C1 segment of cervical spinal cord (tissue), 14 donors: ENCODE data around the gene KRTAP19-2.
"Not testable (repeated sequence)": the region's sequence is repeated elsewhere in the genome, so short reads cannot be mapped to it uniquely, and the experiment has no call there.

Experiments
- DNase-seq, 14 donors: peaks; one replicate each; lab custom pipeline; 2025; lab: John Stamatoyannopoulos, UW

Gene KRTAP19-2, protein sequence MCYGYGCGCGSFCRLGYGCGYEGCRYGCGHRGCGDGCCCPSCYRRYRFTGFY

GRCh38 chr21:30487336-30487735 lies at the start of gene KRTAP19-2:
Gene KRTAP19-2 (minus strand): TSS chr21:30487436. CDS start chr21:30487348, 88 bp downstream.
- no peak for DNase-seq

GRCh38 chr21:30518876-30519275 lies 31.6 kb upstream of the KRTAP19-2 start:
- DNase-seq: no peak

DNA sequence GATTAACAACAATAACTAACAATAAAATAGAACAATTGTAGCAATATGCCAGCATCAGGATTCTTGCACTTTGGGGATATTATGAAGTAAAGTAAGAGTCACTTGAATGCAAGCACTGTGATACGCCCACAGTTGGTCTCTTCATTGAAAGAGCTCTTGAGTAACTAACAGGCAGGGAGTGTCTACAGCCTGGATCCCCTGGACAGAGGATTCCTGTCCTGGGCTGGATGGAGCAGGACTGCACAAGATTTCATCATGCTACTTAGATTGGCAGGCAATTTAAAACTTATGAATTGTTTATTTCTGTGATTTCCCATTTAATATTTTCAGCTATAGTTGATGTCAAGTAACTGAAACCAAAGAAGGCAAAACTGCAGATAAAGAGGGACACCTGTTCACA lies 28.4 kb upstream of the KRTAP19-2 start:
- no peak for DNase-seq

DNA sequence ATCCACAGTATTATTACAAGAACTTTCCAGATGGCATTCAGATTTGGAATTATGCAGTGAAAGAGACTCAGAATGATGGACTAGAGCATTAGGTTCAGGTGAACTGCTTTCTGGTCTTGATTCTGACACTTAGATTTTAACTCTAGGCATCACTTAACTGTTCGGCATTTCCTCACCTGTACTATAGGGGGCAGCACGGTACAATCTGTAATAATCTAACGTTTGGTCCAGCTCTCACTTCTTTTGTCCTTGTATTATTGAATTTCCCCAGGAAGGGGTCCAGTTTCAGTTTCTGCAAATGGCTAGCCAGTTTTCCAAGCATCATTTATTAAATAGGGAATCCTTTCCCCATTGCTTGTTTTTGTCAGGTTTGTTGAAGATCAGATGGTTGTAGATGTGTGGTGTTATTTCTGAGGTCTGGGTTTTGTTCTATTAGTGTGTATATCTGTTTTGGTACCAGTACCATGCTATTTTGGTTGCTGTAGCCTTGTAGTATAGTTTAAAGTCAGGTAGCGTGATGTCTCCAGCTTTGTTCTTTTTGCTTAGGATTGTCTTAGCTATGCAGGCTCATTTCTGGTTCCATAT lies 18.5 kb upstream of the KRTAP19-2 start:
- DNase-seq: not testable (repeated sequence)

DNA sequence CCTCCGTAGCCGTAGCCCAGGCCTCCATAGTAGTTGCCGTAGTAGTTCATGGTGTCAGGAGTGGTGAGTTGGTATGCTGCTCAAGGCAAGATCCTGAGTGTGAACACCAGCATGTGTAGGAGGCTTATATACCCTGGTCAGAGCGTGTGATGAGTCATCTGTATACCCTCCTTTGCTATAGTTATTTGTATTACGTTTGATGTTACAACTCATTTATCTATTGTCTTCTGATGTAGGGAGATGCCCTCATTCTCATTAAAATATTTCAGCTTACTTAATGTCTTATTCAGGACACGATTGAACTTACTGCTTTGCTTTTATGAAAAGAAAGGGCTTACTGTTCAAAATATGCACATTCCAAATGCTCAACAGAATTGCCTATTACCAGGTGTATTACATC lies 14.8 kb upstream of the KRTAP19-2 start, which contains the start of gene KRTAP19-5:
Gene KRTAP19-5 (minus strand): TSS at position 101 of the 400 bp plus-strand sequence. CDS start 51 bp downstream, at position 50.
- no peak for DNase-seq

DNA sequence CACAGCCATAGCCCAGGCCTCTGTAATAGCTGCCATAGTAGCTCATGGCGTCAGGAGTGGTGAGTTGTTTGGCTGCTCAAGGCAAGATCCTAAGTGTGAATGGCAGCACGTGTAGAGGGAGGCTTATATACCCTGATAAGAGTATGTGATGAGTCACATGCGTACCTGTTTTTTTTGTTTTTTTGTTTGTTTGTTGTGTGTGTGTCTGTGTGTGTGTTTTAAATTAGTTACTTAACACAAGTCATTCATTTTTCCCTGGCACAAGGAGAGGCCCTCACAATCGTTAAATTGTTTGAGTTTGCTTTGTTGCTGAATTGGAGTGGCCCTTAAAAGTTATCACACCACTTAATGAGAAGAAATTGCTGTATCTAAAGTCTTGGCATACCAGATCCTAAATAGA lies 9.8 kb upstream of the KRTAP19-2 start, which contains the start of gene KRTAP19-4:
Gene KRTAP19-4 (minus strand): TSS at position 101 of the 400 bp plus-strand sequence. CDS start 55 bp downstream, at position 46.
- DNase-seq: no peak

GRCh38 chr21:30491963-30492428 lies 4.8 kb upstream of the KRTAP19-2 start, which contains the start of gene KRTAP19-3:
Gene KRTAP19-3 (minus strand): TSS chr21:30492013. CDS start chr21:30491957, 56 bp downstream.
- DNase-seq: no peak

- no peak for DNase-seq
Measured at GRCh38 chr21:30486180-30486579, 1.1 kb downstream of the KRTAP19-2 start.

DNA sequence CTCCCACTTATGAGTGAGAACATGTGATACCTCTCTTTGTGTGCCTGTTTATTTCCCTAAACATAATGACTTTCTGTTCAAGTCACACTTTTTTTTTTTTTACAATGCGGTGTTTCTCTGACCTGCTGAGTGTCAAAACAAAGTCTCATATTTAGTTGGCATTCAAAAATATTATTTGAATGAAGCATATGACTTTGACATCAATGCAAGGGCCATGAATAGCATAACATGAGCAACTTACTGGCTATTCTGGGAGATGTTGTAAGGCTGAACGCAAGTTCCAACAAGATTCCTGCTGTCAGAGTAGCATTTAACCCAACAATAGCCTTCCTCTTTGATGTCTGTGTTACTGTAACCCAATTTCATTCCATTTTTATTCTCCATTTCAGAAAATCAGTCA lies 5.1 kb downstream of the KRTAP19-2 start:
- DNase-seq: no peak

GRCh38 chr21:30480145-30480544 lies 7.1 kb downstream of the KRTAP19-2 start, which contains the start of gene KRTAP19-1:
Gene KRTAP19-1 (minus strand): TSS chr21:30480367. CDS start chr21:30480317, 50 bp downstream.
- DNase-seq: no peak

GRCh38 chr21:30479259-30479658 lies 8.0 kb downstream of the KRTAP19-2 start:
- DNase-seq: no peak

GRCh38 chr21:30478004-30478403 lies 9.2 kb downstream of the KRTAP19-2 start:
- no peak for DNase-seq

DNA sequence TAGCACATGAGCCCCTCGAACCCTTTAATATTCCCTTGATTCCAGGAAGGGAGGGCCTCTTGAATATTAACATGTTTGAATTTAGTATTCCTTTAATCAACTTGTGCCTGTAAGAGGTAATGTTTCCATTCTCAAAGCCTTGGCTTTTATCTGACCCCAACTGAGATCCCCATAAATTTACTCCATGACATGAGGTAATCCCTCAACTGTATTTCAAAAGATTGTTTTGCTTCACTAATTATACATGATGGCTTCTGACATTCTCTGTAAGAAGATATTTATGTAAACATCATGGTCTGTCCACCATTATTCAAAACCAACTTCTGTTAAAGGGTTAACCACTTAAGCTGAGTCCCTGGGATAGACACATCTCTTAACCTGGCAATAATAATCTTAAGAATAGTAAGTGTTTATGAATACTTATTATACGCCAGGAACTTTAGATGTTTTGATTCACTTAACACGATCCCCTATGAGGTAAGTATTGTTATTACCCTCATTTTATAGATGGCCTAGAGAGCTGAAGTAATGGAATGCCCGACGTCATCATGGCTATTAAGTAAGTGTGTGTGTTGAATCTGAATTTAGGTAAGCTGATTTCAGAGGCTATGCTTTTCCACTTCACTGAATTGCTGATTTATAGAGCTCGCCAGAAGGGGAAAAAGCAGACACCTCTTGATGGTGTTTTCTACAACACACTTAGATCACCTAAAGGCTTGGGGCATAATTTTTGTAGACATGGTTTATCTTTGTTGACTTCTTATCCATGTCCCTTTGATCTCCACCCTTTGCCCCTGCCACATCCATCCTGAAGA lies 18.1 kb downstream of the KRTAP19-2 start:
- no peak for DNase-seq

DNA sequence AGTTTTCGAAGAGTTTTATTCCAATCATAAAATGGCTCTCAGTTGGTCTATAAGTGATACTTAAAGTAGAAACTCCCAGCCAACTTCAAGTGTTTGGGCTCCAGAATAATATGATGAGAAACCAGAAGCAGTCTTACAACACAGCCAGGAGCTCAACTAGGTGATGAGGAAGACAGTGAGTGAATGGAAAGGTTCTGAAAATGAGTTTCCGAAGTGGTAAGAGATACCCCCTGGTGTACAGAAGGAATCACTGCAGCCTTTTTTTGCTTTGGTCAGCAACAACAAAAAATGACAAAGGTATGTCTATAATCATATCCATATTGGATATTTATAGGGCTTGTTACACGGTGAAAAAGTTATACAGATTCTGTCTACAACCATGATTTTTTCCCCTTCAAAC lies 23.5 kb downstream of the KRTAP19-2 start:
- DNase-seq: no peak

DNA sequence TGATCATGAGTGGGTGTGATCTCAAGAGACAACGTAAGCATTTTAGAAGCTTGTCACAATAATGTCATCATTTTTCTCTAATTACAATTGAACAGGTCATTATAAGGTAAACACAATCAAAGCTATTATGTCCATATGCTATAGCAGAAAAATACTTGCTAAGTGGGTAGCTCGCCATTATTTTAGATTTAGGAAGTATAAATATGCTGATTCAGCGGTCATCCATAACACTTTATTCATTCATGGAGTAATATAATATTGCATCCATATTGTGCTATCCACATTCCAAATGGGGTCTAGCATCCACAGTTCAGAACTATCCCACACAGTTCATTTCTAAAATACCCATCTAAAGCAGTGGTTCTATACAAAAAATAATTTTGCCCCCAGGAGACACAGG lies 38.7 kb downstream of the KRTAP19-2 start:
- DNase-seq: no peak

GRCh38 chr21:30447056-30447455 lies 40.2 kb downstream of the KRTAP19-2 start:
- DNase-seq: no peak

- DNase-seq: no peak
Measured at GRCh38 chr21:30444204-30444603, 43.0 kb downstream of the KRTAP19-2 start.

DNA sequence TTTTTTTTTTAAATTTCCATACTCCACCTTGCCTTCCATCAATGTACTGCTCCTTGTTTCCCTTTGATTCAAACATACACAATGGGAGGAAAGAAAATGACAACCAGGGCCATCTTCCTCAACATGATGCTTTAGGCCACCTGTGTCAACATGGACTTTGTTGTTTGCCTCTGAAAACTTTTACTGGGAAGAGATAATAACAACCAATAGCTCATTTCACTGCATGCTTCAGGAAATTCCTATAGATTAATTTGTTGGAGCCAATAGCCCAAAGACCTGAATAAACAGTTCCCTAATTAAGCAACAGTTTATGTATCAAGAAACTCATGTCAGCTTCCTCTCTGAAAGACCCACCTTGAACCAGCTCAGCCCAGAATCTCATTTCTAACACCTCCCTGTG lies 44.0 kb downstream of the KRTAP19-2 start:
- DNase-seq: no peak

DNA sequence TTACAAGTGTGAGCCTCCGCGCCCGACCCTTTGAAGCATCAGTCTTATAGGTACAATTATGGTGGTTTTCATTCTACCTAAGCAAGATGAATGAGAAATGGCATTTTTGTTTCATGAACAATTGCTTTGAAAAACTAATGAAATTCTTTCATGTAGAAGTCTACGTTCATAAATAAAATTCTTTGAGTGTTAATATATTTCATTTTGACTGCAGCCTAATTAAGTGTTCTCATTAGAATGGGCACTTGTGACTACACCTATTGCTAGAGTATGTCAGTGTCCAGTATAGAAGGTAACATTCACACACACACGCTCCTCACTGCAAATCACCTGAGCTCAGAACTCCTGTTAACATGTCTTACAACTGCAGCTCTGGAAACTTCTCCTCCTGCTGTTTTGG lies 47.3 kb downstream of the KRTAP19-2 start, which contains the start of gene KRTAP15-1:
Gene KRTAP15-1 (plus strand): TSS at position 301 of the 400 bp plus-strand sequence. CDS start 53 bp downstream, at position 354.
- DNase-seq: no peak
